Immature natural killer cell (primary cell): ENCODE measurements around the gene AKNAD1. TPM values are rescaled to one million over a fixed set of nuclear protein-coding genes. Genes with fewer than 3 reads are reported as not detected.
A peak's percentile ranks its signal among the peaks of the same experiment; 100 is the strongest.
"Not testable (repeated sequence)": the region's sequence is repeated elsewhere in the genome, so short reads cannot be mapped to it uniquely, and the experiment has no call there.

Experiments used
- DNase-seq, 3 donors: peaks; one replicate each; pipeline ENCODE4 v3.0.0; 2022; ENCODE audit warnings: mixed read lengths in 1 of 3
- H3K27ac Mint-ChIP-seq, 6 donors: one replicate each; pipeline ENCODE4 v1.8.0; 2020; ENCODE audit warnings: mixed read lengths in 6 of 6, mild to moderate bottlenecking in 5 of 6, inconsistent platforms in 4 of 6, moderate library complexity in 3 of 6
- H3K27me3 Mint-ChIP-seq, 3 donors: one replicate each; pipeline ENCODE4 v1.8.0; 2020 to 2021; ENCODE audit warnings: low read depth in 3 of 3, mild to moderate bottlenecking in 3 of 3, mixed read lengths in 3 of 3, moderate library complexity in 3 of 3, inconsistent platforms in 1 of 3
- H3K36me3 Mint-ChIP-seq, 3 donors: one replicate each; pipeline ENCODE4 v1.8.0; 2020; ENCODE audit warnings: mixed read lengths in 3 of 3, inconsistent platforms in 2 of 3, mild to moderate bottlenecking in 2 of 3
- H3K4me1 Mint-ChIP-seq, 2 donors: one replicate each; pipeline ENCODE4 v1.8.0; 2020; ENCODE audit warnings: inconsistent platforms in 2 of 2, mild to moderate bottlenecking in 2 of 2, mixed read lengths in 2 of 2, moderate library complexity in 1 of 2
- H3K4me3 Mint-ChIP-seq, 5 donors: one replicate each; pipeline ENCODE4 v1.8.0; 2020; ENCODE audit warnings: mild to moderate bottlenecking in 5 of 5, mixed read lengths in 5 of 5, inconsistent platforms in 3 of 5, moderate library complexity in 3 of 5
- H3K9me3 Mint-ChIP-seq, 6 donors: one replicate each; pipeline ENCODE4 v1.8.0; 2020; ENCODE audit warnings: mild to moderate bottlenecking in 6 of 6, mixed read lengths in 6 of 6, inconsistent platforms in 4 of 6, moderate library complexity in 3 of 6
- polyA plus RNA-seq, 3 donors: library from polyadenylated mRNA; unstranded; fragments of 300-500 nt; fragmentation: Illumina TruSeq; gene quantifications; one replicate each; pipeline ENCODE4 v1.2.3, GENCODE V29; 2021

AKNAD1 gene
- polyA plus RNA-seq, 3 donors from 2014 or later, result not detected

- no peak overlapping the region for H3K4me3 Mint-ChIP-seq
- DNase-seq, result no peak
- H3K27me3 Mint-ChIP-seq, result peaks cover 0 to 3% (median 3%) of the 10 kb centered on the region in 3 donors
- H3K27ac Mint-ChIP-seq, result no peak overlapping the region
- H3K4me1 Mint-ChIP-seq, result no peaks in the 10 kb centered on the region
- no peaks in the 10 kb centered on the region for H3K9me3 Mint-ChIP-seq
- H3K36me3 Mint-ChIP-seq, result peaks cover 0 to 5% (median 4%) of the 10 kb centered on the region in 3 donors
Observed at GRCh38 chr1:108814343-108815125, 42.4 kb downstream of the AKNAD1 start.

- Mint-ChIP-seq H3K4me1 (no peaks in the 10 kb centered on the region), H3K36me3 (peaks cover 6 to 13% (median 8%) of the 10 kb centered on the region in 3 donors)
Observed at GRCh38 chr1:108813326-108813725, 43.6 kb downstream of the AKNAD1 start.

GRCh38 chr1:108811611-108812010 is 45.3 kb downstream of the AKNAD1 start:
- H3K27ac Mint-ChIP-seq, result no peak overlapping the region
- no peak for DNase-seq
- no peak overlapping the region for H3K4me3 Mint-ChIP-seq
- peaks cover 8 to 19% (median 9%) of the 10 kb centered on the region in 3 donors for H3K36me3 Mint-ChIP-seq
- H3K4me1 Mint-ChIP-seq, result no peaks in the 10 kb centered on the region
- no peaks in the 10 kb centered on the region for H3K9me3 Mint-ChIP-seq
- peaks cover 0 to 3% (median 2%) of the 10 kb centered on the region in 3 donors for H3K27me3 Mint-ChIP-seq

More at GRCh38 chr1:108813326-108813725, 43.6 kb downstream of the AKNAD1 start:
- DNase-seq, result no peak
- no peaks in the 10 kb centered on the region for H3K9me3 Mint-ChIP-seq
- H3K27me3 Mint-ChIP-seq, result peaks cover 0 to 3% (median 2%) of the 10 kb centered on the region in 3 donors
- H3K27ac Mint-ChIP-seq, result no peak overlapping the region
- no peak overlapping the region for H3K4me3 Mint-ChIP-seq

DNA sequence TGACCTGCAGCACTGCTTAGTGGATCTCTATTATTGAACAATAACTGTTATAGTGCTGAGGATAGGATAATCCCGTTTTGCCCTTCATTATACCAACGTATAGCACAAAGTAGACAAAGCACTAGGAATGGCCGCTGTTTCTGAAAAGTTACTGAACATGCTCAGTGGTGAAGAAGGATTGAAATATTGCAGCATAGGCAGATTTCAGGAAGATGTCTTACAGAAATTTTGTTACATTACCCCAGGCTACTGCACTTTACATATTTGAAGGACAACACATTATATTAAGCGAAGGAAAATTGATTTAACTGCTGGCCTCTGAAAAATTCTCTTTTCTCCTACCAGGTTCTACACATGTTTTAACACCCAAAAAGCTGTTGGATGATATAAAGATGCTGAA is 48.5 kb downstream of the AKNAD1 start:
- no peak for DNase-seq
- Mint-ChIP-seq H3K27me3 (no peaks in the 10 kb centered on the region), H3K4me1 (no peaks in the 10 kb centered on the region), H3K36me3 (peaks cover 16 to 34% (median 17%) of the 10 kb centered on the region in 3 donors), H3K9me3 (no peaks in the 10 kb centered on the region), H3K4me3 (no peak overlapping the region), H3K27ac (no peak overlapping the region)

DNA sequence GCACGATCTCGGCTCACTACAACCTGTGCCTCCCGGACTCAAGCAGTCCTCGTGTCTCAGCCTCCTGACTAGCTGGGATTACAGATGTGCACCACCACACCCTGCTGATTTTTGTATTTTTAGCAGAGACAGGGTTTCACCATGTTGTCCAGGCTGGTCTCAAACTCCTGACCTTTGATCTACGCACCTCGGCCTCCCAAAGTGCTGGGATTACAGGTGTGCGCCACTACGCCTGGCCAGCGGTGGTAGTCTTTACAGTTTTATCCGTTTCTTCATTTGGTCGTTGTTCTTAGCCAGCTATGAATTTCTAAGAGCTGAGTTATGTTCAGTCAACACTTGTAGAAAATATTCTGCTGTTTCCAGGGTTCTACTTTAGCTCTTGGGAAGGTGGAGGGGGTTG is 53.3 kb downstream of the AKNAD1 start:
- Mint-ChIP-seq H3K36me3 (peaks cover 33 to 57% (median 36%) of the 10 kb centered on the region in 3 donors), H3K27me3 (peaks cover 0 to 2% (median 0%) of the 10 kb centered on the region in 3 donors), H3K4me3 (no peak overlapping the region), H3K4me1 (no peaks in the 10 kb centered on the region), H3K27ac (no peak overlapping the region), H3K9me3 (no peaks in the 10 kb centered on the region)
- DNase-seq, result no peak

DNA sequence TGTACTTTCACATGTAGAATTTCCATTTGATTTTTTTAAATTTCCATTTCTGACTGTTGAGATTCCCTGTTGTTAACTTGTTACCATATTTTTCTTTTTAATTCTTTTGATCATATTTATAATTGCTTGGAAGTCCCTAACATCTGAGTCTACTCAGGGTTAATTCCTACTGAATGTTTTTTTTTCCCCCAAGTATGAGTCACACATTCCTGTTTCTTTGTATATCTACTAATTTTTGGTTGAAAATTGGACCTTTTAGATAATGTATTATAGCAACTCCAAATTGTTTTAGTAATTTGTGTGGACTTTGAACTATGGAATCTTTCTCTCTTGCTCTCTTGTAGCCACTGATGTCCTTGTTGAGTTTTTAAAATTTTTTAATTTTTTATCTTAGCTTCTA is 55.8 kb downstream of the AKNAD1 start:
- H3K27me3 Mint-ChIP-seq, result peaks cover 0 to 2% (median 0%) of the 10 kb centered on the region in 3 donors
- no peak overlapping the region for H3K4me3 Mint-ChIP-seq
- peaks cover 35 to 50% (median 35%) of the 10 kb centered on the region in 3 donors for H3K36me3 Mint-ChIP-seq
- DNase-seq, result no peak
- H3K9me3 Mint-ChIP-seq, result no peaks in the 10 kb centered on the region
- no peaks in the 10 kb centered on the region for H3K4me1 Mint-ChIP-seq
- H3K27ac Mint-ChIP-seq, result peak overlapping the region in 3 of 6 donors; percentile 21 to 59 (median 37)

GRCh38 chr1:108799001-108799400 is 57.9 kb downstream of the AKNAD1 start:
- H3K27ac Mint-ChIP-seq, result no peak overlapping the region
- H3K36me3 Mint-ChIP-seq, result peaks cover 33 to 58% (median 43%) of the 10 kb centered on the region in 3 donors
- no peak overlapping the region for H3K4me3 Mint-ChIP-seq
- H3K4me1 Mint-ChIP-seq, result no peaks in the 10 kb centered on the region
- H3K27me3 Mint-ChIP-seq, result peaks cover 0 to 2% (median 0%) of the 10 kb centered on the region in 3 donors
- no peak for DNase-seq
- no peaks in the 10 kb centered on the region for H3K9me3 Mint-ChIP-seq

DNA sequence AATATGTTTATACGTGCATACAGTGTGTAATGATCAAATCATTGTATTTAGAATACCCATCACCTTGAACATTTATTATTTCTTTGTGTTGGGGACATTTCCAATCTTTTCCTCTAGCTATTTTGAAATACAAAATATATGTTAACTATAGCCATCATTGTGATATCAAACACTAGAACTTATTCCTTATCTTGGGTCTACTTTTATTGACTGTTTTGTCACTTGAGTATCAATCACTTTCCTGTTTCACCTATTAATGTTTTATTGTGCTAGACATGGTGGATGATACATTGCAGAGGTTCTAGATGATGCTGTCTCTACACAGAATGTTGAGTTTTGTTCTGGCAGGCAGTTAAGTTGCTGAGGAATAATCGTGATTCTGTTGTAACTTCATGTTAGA is 64.5 kb downstream of the AKNAD1 start:
- Mint-ChIP-seq H3K9me3 (peaks cover 0 to 12% (median 4%) of the 10 kb centered on the region in 6 donors), H3K36me3 (peaks cover 37 to 69% (median 63%) of the 10 kb centered on the region in 3 donors), H3K27me3 (no peaks in the 10 kb centered on the region), H3K27ac (no peak overlapping the region), H3K4me3 (no peak overlapping the region), H3K4me1 (no peaks in the 10 kb centered on the region)
- no peak for DNase-seq

- Mint-ChIP-seq H3K27me3 (no peaks in the 10 kb centered on the region), H3K27ac (no peak overlapping the region), H3K4me3 (no peak overlapping the region), H3K9me3 (peaks cover 0 to 12% (median 4%) of the 10 kb centered on the region in 6 donors), H3K36me3 (peaks cover 39 to 75% (median 69%) of the 10 kb centered on the region in 3 donors), H3K4me1 (no peaks in the 10 kb centered on the region)
- no peak for DNase-seq
Observed at GRCh38 chr1:108791790-108792189, 65.1 kb downstream of the AKNAD1 start.

GRCh38 chr1:108785880-108786279 is 71.0 kb downstream of the AKNAD1 start:
- no peak for DNase-seq
- H3K4me1 Mint-ChIP-seq, result no peaks in the 10 kb centered on the region
- H3K36me3 Mint-ChIP-seq, result peaks cover 51 to 73% (median 66%) of the 10 kb centered on the region in 3 donors
- H3K27me3 Mint-ChIP-seq, result no peaks in the 10 kb centered on the region
- no peak overlapping the region for H3K4me3 Mint-ChIP-seq
- peaks cover 0 to 11% (median 9%) of the 10 kb centered on the region in 6 donors for H3K9me3 Mint-ChIP-seq
- no peak overlapping the region for H3K27ac Mint-ChIP-seq

DNA sequence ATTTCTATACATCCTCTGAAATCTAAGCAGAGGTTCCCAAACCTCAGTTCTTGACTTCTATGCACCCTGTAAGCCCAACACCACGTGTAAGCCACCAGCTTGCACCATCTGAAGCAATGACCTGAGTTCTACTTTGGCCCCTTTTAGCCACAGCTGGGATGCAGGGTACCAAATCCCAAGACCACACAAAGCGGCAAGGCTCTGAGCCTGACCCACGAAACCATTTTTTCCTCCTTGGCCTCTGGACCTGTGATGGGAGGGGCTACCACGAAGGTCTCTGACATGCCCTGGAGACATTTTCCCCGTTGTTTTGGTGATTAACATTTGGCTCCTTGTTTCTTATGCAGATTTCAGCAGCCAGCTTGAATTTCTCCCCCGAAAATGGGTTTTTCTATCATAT is 71.6 kb downstream of the AKNAD1 start:
- H3K27ac Mint-ChIP-seq, result no peak overlapping the region
- H3K4me3 Mint-ChIP-seq, result no peak overlapping the region
- no peak for DNase-seq
- peaks cover 0 to 11% (median 9%) of the 10 kb centered on the region in 6 donors for H3K9me3 Mint-ChIP-seq
- H3K36me3 Mint-ChIP-seq, result peaks cover 51 to 68% (median 61%) of the 10 kb centered on the region in 3 donors
- H3K4me1 Mint-ChIP-seq, result no peaks in the 10 kb centered on the region
- H3K27me3 Mint-ChIP-seq, result no peaks in the 10 kb centered on the region

- H3K4me3 Mint-ChIP-seq, H3K27me3 Mint-ChIP-seq, DNase-seq, H3K4me1 Mint-ChIP-seq, H3K27ac Mint-ChIP-seq: not testable (repeated sequence)
- Mint-ChIP-seq H3K36me3 (peaks cover 41 to 51% (median 50%) of the 10 kb centered on the region in 3 donors), H3K9me3 (peaks cover 0 to 11% (median 9%) of the 10 kb centered on the region in 6 donors)
Observed at GRCh38 chr1:108781575-108781944, 75.3 kb downstream of the AKNAD1 start.

- DNase-seq, result no peak
- H3K36me3 Mint-ChIP-seq, result peaks cover 36 to 46% (median 45%) of the 10 kb centered on the region in 3 donors
- H3K4me1 Mint-ChIP-seq, result no peaks in the 10 kb centered on the region
- H3K9me3 Mint-ChIP-seq, result peaks cover 0 to 10% (median 8%) of the 10 kb centered on the region in 6 donors
- no peak overlapping the region for H3K4me3 Mint-ChIP-seq
- no peak overlapping the region for H3K27ac Mint-ChIP-seq
- no peaks in the 10 kb centered on the region for H3K27me3 Mint-ChIP-seq
Observed at GRCh38 chr1:108780937-108781574, 75.8 kb downstream of the AKNAD1 start.

GRCh38 chr1:108779455-108779854 is 77.4 kb downstream of the AKNAD1 start:
- peaks cover 29 to 38% (median 37%) of the 10 kb centered on the region in 3 donors for H3K36me3 Mint-ChIP-seq
- no peaks in the 10 kb centered on the region for H3K4me1 Mint-ChIP-seq
- no peak for DNase-seq
- no peak overlapping the region for H3K4me3 Mint-ChIP-seq
- peak overlapping the region in 1 of 6 donors; percentile 39 for H3K27ac Mint-ChIP-seq
- no peaks in the 10 kb centered on the region for H3K9me3 Mint-ChIP-seq
- H3K27me3 Mint-ChIP-seq, result peaks cover 0 to 2% (median 0%) of the 10 kb centered on the region in 3 donors
